A673 (cell line): ENCODE data around the gene TRAPPC12.

ENCODE experiments used
- CTCF ChIP-seq: fragments of 300-800, 200-600 bp; sonication (generic); conservative IDR thresholded peaks from 2 replicates; pipeline ENCODE4 v1.5.1; 2017; ENCODE audit warnings: low read depth, mild to moderate bottlenecking, antibody characterized with exemption, low read length, moderate library complexity, mixed read lengths
- EZH2 ChIP-seq: fragments of 200-600 bp; sonication (generic); IDR thresholded peaks from 2 replicates; pipeline ENCODE4 v1.6.1; 2017; ENCODE audit warnings: borderline replicate concordance, low read depth, mild to moderate bottlenecking, mixed read lengths, antibody characterized with exemption, low read length; ENCODE audit not compliant: poor library complexity, severe bottlenecking

- TF ChIP-seq EZH2: no peak
- no peak for TF ChIP-seq CTCF
Observed at GRCh38 chr2:3466482-3466863, 87.0 kb downstream of the TRAPPC12 start.
